SK-N-SH (cell line): ENCODE data around the gene BLOC1S1. TPM values are rescaled to one million over a fixed set of nuclear protein-coding genes. Genes with fewer than 3 reads are reported as not detected.

Source experiments
- CTCF ChIA-PET: fragments of 300-600, 350-600 bp; formaldehyde crosslinking; extraction: SDS; loops from one replicate; lab custom pipeline; 2021; lab: Yijun Ruan, JAX
- POLR2A ChIA-PET: fragments of 350-600 bp; sonication (Branson Sonifier 250); formaldehyde crosslinking; extraction: SDS; loops from one replicate; lab custom pipeline; 2020; ENCODE audit warnings: antibody characterized with exemption, inconsistent platforms; lab: Yijun Ruan, JAX
- DNase-seq: peaks from one replicate; pipeline ENCODE4 v3.0.0; 2012
- H2AFZ ChIP-seq: fragments of 200-600 bp; sonication (generic); 2 replicates; pipeline ENCODE4 v1.8.1; 2016; ENCODE audit warnings: antibody characterized with exemption, mild to moderate bottlenecking, low read depth
- H3F3A ChIP-seq: fragments of 200-600 bp; sonication (generic); replicated peaks from 2 replicates; pipeline ENCODE3; 2016; ENCODE audit warnings: antibody characterized with exemption, mild to moderate bottlenecking; ENCODE audit not compliant: insufficient read depth
- H3K27ac ChIP-seq, 2 experiments: fragments of 200-500 bp in 1 of 2; fragments of 200-600 bp in 1 of 2; sonication (Bioruptor generic) in 1 of 2; sonication (generic), shearing (Covaris generic) in 1 of 2; 2 replicates each; pipeline versions ENCODE4 v1.5.1 to v1.6.1; 2014 to 2016; ENCODE audit warnings: low read depth in 2 of 2, inconsistent platforms in 1 of 2, low read length in 1 of 2, mild to moderate bottlenecking in 1 of 2, mixed read lengths in 1 of 2
- H3K27me3 ChIP-seq: fragments of 200-600 bp; sonication (generic), shearing (Covaris generic); 2 replicates; pipeline ENCODE4 v1.6.1; 2016; ENCODE audit warnings: mixed run types; ENCODE audit not compliant: insufficient read depth
- H3K36me3 ChIP-seq, 2 experiments: fragments of 200-500 bp in 1 of 2; fragments of 200-600 bp in 1 of 2; sonication (Bioruptor generic) in 1 of 2; sonication (generic) in 1 of 2; replicated peaks in 1 of 2; 2 replicates each; pipeline versions ENCODE3 to v1.5.1; 2014 to 2016; ENCODE audit warnings: low read length in 1 of 2, mild to moderate bottlenecking in 1 of 2; ENCODE audit not compliant: insufficient read depth in 2 of 2, control insufficient read depth in 1 of 2
- H3K4me1 ChIP-seq, 2 experiments: fragments of 200-500 bp in 1 of 2; fragments of 200-600 bp in 1 of 2; sonication (Bioruptor generic) in 1 of 2; sonication (generic), shearing (Covaris generic) in 1 of 2; 2 replicates each; pipeline versions ENCODE4 v1.5.1 to v1.6.1; 2014 to 2016; ENCODE audit warnings: low read depth in 1 of 2, low read length in 1 of 2, mixed run types in 1 of 2; ENCODE audit not compliant: insufficient read depth in 2 of 2, control insufficient read depth in 1 of 2
- H3K4me2 ChIP-seq: fragments of 200-600 bp; sonication (generic), shearing (Covaris generic); 2 replicates; pipeline ENCODE4 v1.6.1; 2017; ENCODE audit warnings: mixed run types
- H3K4me3 ChIP-seq, 2 experiments: fragments of 200-500 bp in 1 of 2; fragments of 200-600 bp in 1 of 2; sonication (Bioruptor generic) in 1 of 2; sonication (generic), shearing (Covaris generic) in 1 of 2; 2 replicates each; pipeline versions ENCODE4 v1.5.1 to v1.8.1; 2014 to 2016; ENCODE audit warnings: low read depth in 2 of 2, inconsistent platforms in 1 of 2, low read length in 1 of 2, mild to moderate bottlenecking in 1 of 2, mixed read lengths in 1 of 2, moderate library complexity in 1 of 2
- H3K79me2 ChIP-seq: fragments of 200-600 bp; sonication (generic); 2 replicates; pipeline ENCODE4 v1.8.1; 2017; ENCODE audit warnings: mild to moderate bottlenecking; ENCODE audit not compliant: insufficient read depth
- H3K9ac ChIP-seq: fragments of 200-600 bp; sonication (generic); 2 replicates; pipeline ENCODE4 v1.6.1; 2017; ENCODE audit warnings: mixed run types
- H3K9me2 ChIP-seq: fragments of 200-600 bp; sonication (generic); 2 replicates; pipeline ENCODE4 v1.6.1; 2017; ENCODE audit warnings: mixed run types
- H3K9me3 ChIP-seq: fragments of 200-600 bp; sonication (generic); 2 replicates; pipeline ENCODE4 v1.6.1; 2017; ENCODE audit warnings: mixed run types, mild to moderate bottlenecking, moderate library complexity
- H4K20me1 ChIP-seq: fragments of 200-600 bp; sonication (generic); 2 replicates; pipeline ENCODE4 v1.6.1; 2017; ENCODE audit warnings: mild to moderate bottlenecking, mixed run types; ENCODE audit not compliant: insufficient read depth
- EP300 ChIP-seq, 2 experiments: IDR thresholded peaks; 2 replicates each; pipeline versions ENCODE4 v1.4.0 to v1.6.1; 2012; ENCODE audit warnings: borderline replicate concordance in 1 of 2, low read depth in 1 of 2, low read length in 1 of 2
- FOXJ3 ChIP-seq: sonication (generic); formaldehyde crosslinking; IDR thresholded peaks from 2 replicates; pipeline ENCODE4 v1.5.1; 2020; ENCODE audit warnings: mild to moderate bottlenecking, missing genetic modification reagents
- FOXM1 ChIP-seq: IDR thresholded peaks from 2 replicates; pipeline ENCODE4 v1.4.0; 2012; ENCODE audit warnings: low read depth, mild to moderate bottlenecking
- JUND ChIP-seq: IDR thresholded peaks from 2 replicates; pipeline ENCODE4 v1.4.0; 2012
- NRF1 ChIP-seq: IDR thresholded peaks from 2 replicates; pipeline ENCODE4 v1.6.1; 2012; ENCODE audit warnings: low read depth, mild to moderate bottlenecking, low read length
- POLR2AphosphoS5 ChIP-seq: IDR thresholded peaks from 2 replicates; pipeline ENCODE4 v1.6.1; 2012; ENCODE audit warnings: low read depth, low read length
- RAD21 ChIP-seq: IDR thresholded peaks from 2 replicates; pipeline ENCODE4 v1.6.1; 2012; ENCODE audit warnings: mild to moderate bottlenecking, low read length
- RCOR1 ChIP-seq: fragments of 150-350 bp; IDR thresholded peaks from 2 replicates; pipeline ENCODE4 v1.6.1; 2017; ENCODE audit warnings: antibody characterized with exemption, low read length
- YY1 ChIP-seq: IDR thresholded peaks from 2 replicates; pipeline ENCODE4 v1.4.0; 2012; ENCODE audit warnings: low read depth, mild to moderate bottlenecking
- WGBS: methylation state at CpG from one replicate; pipeline ENCODE4 v1.1.6; 2017; ENCODE audit warnings: low lambda C conversion rate; 5-methylcytosine and 5-hydroxymethylcytosine counted together
- polyA plus RNA-seq, 3 experiments: library from polyadenylated mRNA; depleted of rRNA; stranded (reverse); fragments of >200 nt; gene quantifications; 2 replicates each; pipeline ENCODE4 v1.2.3, GENCODE V29; 2012
- TF ChIP-seq, protein P1 (sequence below): IDR thresholded peaks from 2 replicates; pipeline ENCODE4; 2012
- TF ChIP-seq, protein P2 (sequence below): fragments of 200-600 bp; sonication (generic); IDR thresholded peaks from 2 replicates; pipeline ENCODE4 v1.6.1; 2017; ENCODE audit warnings: antibody characterized with exemption, mild to moderate bottlenecking, moderate library complexity

The BLOC1S1 gene
- polyA plus RNA-seq, 1 of the 3 experiments (the other 2 are of a cell fraction): 331 TPM

DNA sequence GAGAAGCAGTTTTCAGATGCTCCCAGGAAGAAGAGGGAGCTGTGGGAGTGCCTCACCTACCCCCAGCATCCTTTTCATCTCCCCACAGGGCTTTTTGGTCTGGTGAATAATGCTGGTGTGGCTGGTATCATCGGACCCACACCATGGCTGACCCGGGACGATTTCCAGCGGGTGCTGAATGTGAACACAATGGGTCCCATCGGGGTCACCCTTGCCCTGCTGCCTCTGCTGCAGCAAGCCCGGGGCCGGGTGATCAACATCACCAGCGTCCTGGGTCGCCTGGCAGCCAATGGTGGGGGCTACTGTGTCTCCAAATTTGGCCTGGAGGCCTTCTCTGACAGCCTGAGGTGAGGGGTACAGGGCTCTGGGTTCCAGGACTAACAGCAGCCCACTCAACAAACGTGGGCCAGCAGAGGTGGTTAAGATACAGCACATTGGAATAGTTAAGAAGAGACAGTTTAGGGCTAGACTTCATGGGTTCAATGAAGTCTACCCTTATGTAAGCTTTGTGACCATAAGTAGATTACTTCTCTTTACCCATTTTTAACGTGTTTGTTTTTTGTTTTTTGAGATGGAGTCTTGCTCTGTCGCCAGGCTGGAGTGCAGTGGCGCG is 5.9 kb downstream of the BLOC1S1 start:
- Histone ChIP-seq H3K9me3 (no peaks in the 10 kb centered on the region), H3K36me3 (peaks cover 29 to 36% of the 10 kb centered on the region in 2 experiments), H3K27me3 (no peaks in the 10 kb centered on the region), H3K4me1 (peaks cover 25 to 36% of the 10 kb centered on the region in 2 experiments), H4K20me1 (peaks cover 36% of the 10 kb centered on the region), H3K79me2 (peaks cover 23% of the 10 kb centered on the region), H3K4me2 (peak overlapping the region; percentile 66; the same call in 1 of the 2 replicates), H3K27ac (peak overlapping the region; percentile 56 to 74; a peak in 3 of 4 replicates), H3K9ac (no peak overlapping the region), H2AFZ (no peak overlapping the region), H3F3A (peaks cover 58% of the 10 kb centered on the region)
- DNase-seq: no peak
- ChIA-PET CTCF (interaction anchor here (0.6 to 11.2 kb wide), 15 partner anchors 9 to 542 kb away, joined by 3 to 202 read pairs (median 6); partner anchors contain the start of gene CD63), POLR2A (interaction anchor here (1.4 to 1.7 kb wide), 2 partner anchors 8 to 16 kb away, joined by 4 to 6 read pairs; no protein-coding TSS in a partner anchor)
- WGBS: 87% methylated on average over 11 of the region's 14 CpGs
- no peak for TF ChIP-seq EP300 (IDR thresholded peaks at IDR 0.05; ENCODE audit: borderline replicate concordance in 1 of 2, low read depth in 1 of 2, low read length in 1 of 2)
- TF ChIP-seq, protein P1, sequence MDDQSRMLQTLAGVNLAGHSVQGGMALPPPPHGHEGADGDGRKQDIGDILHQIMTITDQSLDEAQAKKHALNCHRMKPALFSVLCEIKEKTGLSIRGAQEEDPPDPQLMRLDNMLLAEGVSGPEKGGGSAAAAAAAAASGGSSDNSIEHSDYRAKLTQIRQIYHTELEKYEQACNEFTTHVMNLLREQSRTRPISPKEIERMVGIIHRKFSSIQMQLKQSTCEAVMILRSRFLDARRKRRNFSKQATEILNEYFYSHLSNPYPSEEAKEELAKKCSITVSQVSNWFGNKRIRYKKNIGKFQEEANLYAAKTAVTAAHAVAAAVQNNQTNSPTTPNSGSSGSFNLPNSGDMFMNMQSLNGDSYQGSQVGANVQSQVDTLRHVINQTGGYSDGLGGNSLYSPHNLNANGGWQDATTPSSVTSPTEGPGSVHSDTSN: no peak
- no peak for TF ChIP-seq RCOR1
- TF ChIP-seq RAD21: no peak
- TF ChIP-seq FOXM1: 0 out of 2 replicates have a peak, but pooled peaks have one; percentile 1
- TF ChIP-seq, protein P2, sequence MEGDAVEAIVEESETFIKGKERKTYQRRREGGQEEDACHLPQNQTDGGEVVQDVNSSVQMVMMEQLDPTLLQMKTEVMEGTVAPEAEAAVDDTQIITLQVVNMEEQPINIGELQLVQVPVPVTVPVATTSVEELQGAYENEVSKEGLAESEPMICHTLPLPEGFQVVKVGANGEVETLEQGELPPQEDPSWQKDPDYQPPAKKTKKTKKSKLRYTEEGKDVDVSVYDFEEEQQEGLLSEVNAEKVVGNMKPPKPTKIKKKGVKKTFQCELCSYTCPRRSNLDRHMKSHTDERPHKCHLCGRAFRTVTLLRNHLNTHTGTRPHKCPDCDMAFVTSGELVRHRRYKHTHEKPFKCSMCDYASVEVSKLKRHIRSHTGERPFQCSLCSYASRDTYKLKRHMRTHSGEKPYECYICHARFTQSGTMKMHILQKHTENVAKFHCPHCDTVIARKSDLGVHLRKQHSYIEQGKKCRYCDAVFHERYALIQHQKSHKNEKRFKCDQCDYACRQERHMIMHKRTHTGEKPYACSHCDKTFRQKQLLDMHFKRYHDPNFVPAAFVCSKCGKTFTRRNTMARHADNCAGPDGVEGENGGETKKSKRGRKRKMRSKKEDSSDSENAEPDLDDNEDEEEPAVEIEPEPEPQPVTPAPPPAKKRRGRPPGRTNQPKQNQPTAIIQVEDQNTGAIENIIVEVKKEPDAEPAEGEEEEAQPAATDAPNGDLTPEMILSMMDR: no peak
- TF ChIP-seq, all 33 proteins: peak for 1
- Histone ChIP-seq H3K9me2 (no peaks in the 10 kb centered on the region), H3K4me3 (no peak overlapping the region)

- CTCF ChIA-PET: interaction anchor here (1.0 to 11.2 kb wide), 6 partner anchors 11 to 87 kb away, joined by 3 to 202 read pairs (median 10); no protein-coding TSS in a partner anchor
- POLR2A ChIA-PET: interaction anchor here (1.2 kb wide), 1 partner anchor 16 kb away, joined by 4 read pairs; no protein-coding TSS in a partner anchor
- H4K20me1 ChIP-seq: peaks cover 48% of the 10 kb centered on the region
- no peaks in the 10 kb centered on the region for H3K27me3 ChIP-seq
- H3K4me2 ChIP-seq: no peak overlapping the region
- no peak overlapping the region for H3K9ac ChIP-seq
- H3K36me3 ChIP-seq: peaks cover 34 to 37% of the 10 kb centered on the region in 2 experiments
- H3K4me1 ChIP-seq: peaks cover 14 to 41% of the 10 kb centered on the region in 2 experiments
- no peak for DNase-seq
- H2AFZ ChIP-seq: no peak overlapping the region
- no peak overlapping the region for H3K4me3 ChIP-seq
- no peaks in the 10 kb centered on the region for H3K9me3 ChIP-seq
- no peaks in the 10 kb centered on the region for H3K9me2 ChIP-seq
- no peak for TF ChIP-seq RAD21
- TF ChIP-seq, protein P2: no peak
- no peak; the same call in 1 of the 2 replicates for TF ChIP-seq JUND
- TF ChIP-seq FOXJ3: no peak
- peak; percentile 12; the same call in 1 of the 2 replicates for TF ChIP-seq POLR2AphosphoS5
- TF ChIP-seq YY1: no peak
- no peak for TF ChIP-seq NRF1
- WGBS: 99% methylated on average over 6 of the region's 8 CpGs
- H3F3A ChIP-seq: peaks cover 54% of the 10 kb centered on the region
- no peak overlapping the region; a peak in 1 of 4 replicates for H3K27ac ChIP-seq
- peaks cover 27% of the 10 kb centered on the region for H3K79me2 ChIP-seq
Measured at GRCh38 chr12:55722948-55723347, 7.1 kb downstream of the BLOC1S1 start.
